DMS53 treated with DMSO at 0.1 percent for 48 hours (cell line): ENCODE results near the gene AFF1.
A peak's percentile ranks its signal among the peaks of the same experiment; 100 is the strongest.
"Not testable (repeated sequence)": the region's sequence is repeated elsewhere in the genome, so short reads cannot be mapped to it uniquely, and the experiment has no call there.

Source experiments
- DNase-seq: peaks from one replicate; lab custom pipeline; 2025; ENCODE audit not compliant: unreplicated experiment; lab: John Stamatoyannopoulos, UW

Gene AFF1

GRCh38 chr4:87053802-87054767 is 119.3 kb downstream of the AFF1 start:
- no peak for DNase-seq

- no peak for DNase-seq
These were observed 120.1 kb downstream of the AFF1 start for GRCh38 chr4:87054900-87055299.

GRCh38 chr4:87055311-87055710 is 120.5 kb downstream of the AFF1 start:
- no peak for DNase-seq

GRCh38 chr4:87056881-87057280 is 122.1 kb downstream of the AFF1 start:
- DNase-seq = no peak

- no peak for DNase-seq
These were observed 123.1 kb downstream of the AFF1 start for GRCh38 chr4:87057835-87058355.

- no peak for DNase-seq
These were observed 123.7 kb downstream of the AFF1 start for GRCh38 chr4:87058356-87059073.

GRCh38 chr4:87060957-87061356 is 126.1 kb downstream of the AFF1 start:
- DNase-seq = no peak

- no peak for DNase-seq
These were observed 130.2 kb downstream of the AFF1 start for GRCh38 chr4:87065021-87065420.

GRCh38 chr4:87066403-87067123 is 131.8 kb downstream of the AFF1 start:
- no peak for DNase-seq

GRCh38 chr4:87067124-87067885 is 132.5 kb downstream of the AFF1 start:
- no peak for DNase-seq

GRCh38 chr4:87068583-87069021 is 133.8 kb downstream of the AFF1 start:
- peak; percentile 16 for DNase-seq

GRCh38 chr4:87069037-87069742 is 134.4 kb downstream of the AFF1 start:
- DNase-seq = no peak

- no peak for DNase-seq
These were observed 136.6 kb downstream of the AFF1 start for GRCh38 chr4:87071401-87071800.

- not testable (repeated sequence) for DNase-seq
These were observed 137.7 kb downstream of the AFF1 start for GRCh38 chr4:87072545-87072944.

GRCh38 chr4:87073199-87074120 is 138.6 kb downstream of the AFF1 start:
- DNase-seq = peak; percentile 76

- DNase-seq = no peak
These were observed 139.3 kb downstream of the AFF1 start for GRCh38 chr4:87074121-87074488.

- no peak for DNase-seq
These were observed 141.1 kb downstream of the AFF1 start for GRCh38 chr4:87075876-87076275.

GRCh38 chr4:87076690-87077358 is 142.0 kb downstream of the AFF1 start:
- DNase-seq = no peak
